GM12878 (cell line): Measurements from ENCODE around the gene GRM1. TPM values are rescaled to one million over a fixed set of nuclear protein-coding genes. Genes with fewer than 3 reads are reported as not detected.

Source experiments
- ATAC-seq: fragments of 200-7000 bp; cut with Tn5 transposase; 3 replicates; pipeline ENCODE4 v1.9.1; 2020; ENCODE audit warnings: mild to moderate bottlenecking, moderate library complexity
- BruUV-seq: library from RNA; stranded (reverse); fragments of 400-500 nt; replicated peaks from 2 replicates; lab custom pipeline; 2021; lab: Mats Ljungman, UMichigan
- CTCF ChIA-PET: fragments of 300-600 bp; sonication (Branson Sonifier 250); formaldehyde crosslinking; extraction: SDS; loops from one replicate; lab custom pipeline; 2021; ENCODE audit warnings: inconsistent platforms; lab: Yijun Ruan, JAX
- POLR2A ChIA-PET: fragments of 350-600 bp; formaldehyde crosslinking; extraction: SDS; loops from one replicate; lab custom pipeline; 2021; ENCODE audit warnings: inconsistent platforms; lab: Charles Lee
- RAD21 ChIA-PET: fragments of 300-600 bp; sonication (Branson Sonifier 250); formaldehyde crosslinking; loops from one replicate; lab custom pipeline; 2023; ENCODE audit warnings: antibody characterized with exemption; ENCODE audit not compliant: unreplicated experiment; lab: Charles Lee
- SMC1A ChIA-PET: fragments of 300-600 bp; sonication (Branson Sonifier 250); formaldehyde crosslinking; loops from one replicate; lab custom pipeline; 2023; ENCODE audit not compliant: unreplicated experiment, uncharacterized antibody; lab: Charles Lee
- DNase-seq: peaks from one replicate; pipeline ENCODE4 v3.0.0-alpha.2; 2011; ENCODE audit warnings: low read depth, low spot score
- FAIRE-seq: peaks from 3 replicates; lab custom pipeline; 2011; peaks lifted over from hg19 to GRCh38; lab: Jason Lieb, UNC
- H2AFZ ChIP-seq: 2 replicates; pipeline ENCODE4 v1.6.0; 2011; ENCODE audit warnings: low read depth, low read length, control low read depth; ENCODE audit not compliant: control insufficient read depth
- H3K27ac ChIP-seq: 2 replicates; pipeline ENCODE4 v1.5.1; 2011; ENCODE audit warnings: control low read depth; ENCODE audit not compliant: control insufficient read depth, insufficient read depth
- H3K27me3 ChIP-seq, 2 experiments: replicated peaks in 1 of 2; 2 replicates each; pipeline versions ENCODE4 v1.6.0 to v1.6.1; 2011; ENCODE audit warnings: low read length in 1 of 2; ENCODE audit not compliant: control insufficient read depth in 2 of 2, insufficient read depth in 2 of 2
- H3K36me3 ChIP-seq, 2 experiments: 2 replicates each; pipeline ENCODE4 v1.5.1; 2011; ENCODE audit warnings: low read length in 1 of 2; ENCODE audit not compliant: control insufficient read depth in 2 of 2, insufficient read depth in 2 of 2
- H3K4me1 ChIP-seq: 2 replicates; pipeline ENCODE4 v1.6.1; 2011; ENCODE audit warnings: mild to moderate bottlenecking, low read length, moderate library complexity, mixed read lengths; ENCODE audit not compliant: control insufficient read depth, insufficient read depth
- H3K4me2 ChIP-seq: 2 replicates; pipeline ENCODE4 v1.6.0; 2011; ENCODE audit warnings: control low read depth; ENCODE audit not compliant: control insufficient read depth, insufficient read depth
- H3K4me3 ChIP-seq: fragments of 200-600 bp; sonication (generic); 2 replicates; pipeline ENCODE4 v1.5.1; 2016
- H3K79me2 ChIP-seq: 2 replicates; pipeline ENCODE4 v1.6.0; 2011; ENCODE audit warnings: low read length; ENCODE audit not compliant: control insufficient read depth, insufficient read depth
- H3K9ac ChIP-seq: 2 replicates; pipeline ENCODE4 v1.8.0; 2011; ENCODE audit warnings: low read length, control low read depth, mixed read lengths; ENCODE audit not compliant: control insufficient read depth, insufficient read depth
- H3K9me3 ChIP-seq: replicated peaks from 3 replicates; pipeline ENCODE4 v1.5.1; 2011; ENCODE audit warnings: mild to moderate bottlenecking, low read length; ENCODE audit not compliant: control insufficient read depth, insufficient read depth
- H4K20me1 ChIP-seq: 2 replicates; pipeline ENCODE4 v1.6.0; 2011; ENCODE audit not compliant: control insufficient read depth, insufficient read depth
- BCL3 ChIP-seq: IDR thresholded peaks from 2 replicates; pipeline ENCODE4 v1.6.1; 2011; ENCODE audit warnings: borderline replicate concordance, low read depth, mild to moderate bottlenecking, moderate library complexity, low read length; ENCODE audit not compliant: insufficient read depth, poor library complexity, severe bottlenecking
- CBX5 ChIP-seq: sonication (generic); IDR thresholded peaks from 2 replicates; pipeline ENCODE4 v1.6.1; 2016; ENCODE audit warnings: low read depth, moderate library complexity, mild to moderate bottlenecking, inconsistent platforms
- CREM ChIP-seq: IDR thresholded peaks from 2 replicates; pipeline ENCODE4 v1.6.1; 2014; ENCODE audit warnings: antibody characterized with exemption, low read depth
- FOS ChIP-seq: IDR thresholded peaks from 3 replicates; pipeline ENCODE4 v1.6.1; 2011; ENCODE audit warnings: borderline replicate concordance; ENCODE audit not compliant: insufficient read length; ENCODE audit errors: extremely low read depth
- GATAD2B ChIP-seq: fragments of 450-650 bp; conservative IDR thresholded peaks from 2 replicates; pipeline ENCODE4 v1.6.1; 2017; ENCODE audit warnings: low read depth, mild to moderate bottlenecking, moderate library complexity
- IKZF1 ChIP-seq: fragments of 450-650 bp; conservative IDR thresholded peaks from 2 replicates; pipeline ENCODE4 v1.6.1; 2017; ENCODE audit warnings: antibody characterized with exemption, mild to moderate bottlenecking
- IRF4 ChIP-seq: IDR thresholded peaks from 2 replicates; pipeline ENCODE4 v1.6.1; 2011; ENCODE audit warnings: low read depth, low read length
- MEF2A ChIP-seq: IDR thresholded peaks from 2 replicates; pipeline ENCODE4 v1.6.1; 2011; ENCODE audit warnings: low read depth, mild to moderate bottlenecking, low read length, moderate library complexity; ENCODE audit not compliant: insufficient read depth
- MTA3 ChIP-seq: IDR thresholded peaks from 2 replicates; pipeline ENCODE4 v1.6.1; 2012; ENCODE audit warnings: low read length, inconsistent platforms, borderline replicate concordance
- PBX3 ChIP-seq: IDR thresholded peaks from 2 replicates; pipeline ENCODE4 v1.6.1; 2011; ENCODE audit warnings: mild to moderate bottlenecking, low read depth, low read length, moderate library complexity; ENCODE audit not compliant: insufficient replicate concordance
- POLR2AphosphoS2 ChIP-seq: IDR thresholded peaks from 2 replicates; pipeline ENCODE4 v1.6.1; 2011; ENCODE audit warnings: low read depth, mild to moderate bottlenecking, low read length, improper control_type of control experiment, moderate library complexity
- RUNX3 ChIP-seq: IDR thresholded peaks from 2 replicates; pipeline ENCODE4 v1.6.1; 2012; ENCODE audit warnings: low read length, inconsistent platforms
- TCF12 ChIP-seq: IDR thresholded peaks from 2 replicates; pipeline ENCODE4 v1.6.1; 2011; ENCODE audit warnings: low read depth, mild to moderate bottlenecking, low read length
- ZNF217 ChIP-seq: fragments of 450-650 bp; IDR thresholded peaks from 2 replicates; pipeline ENCODE4 v1.6.1; 2017; ENCODE audit warnings: antibody characterized with exemption, mild to moderate bottlenecking
- ZNF24 ChIP-seq: fragments of 450-650 bp; IDR thresholded peaks from 2 replicates; pipeline ENCODE4 v1.6.1; 2017; ENCODE audit warnings: antibody characterized with exemption, mild to moderate bottlenecking
- ZNF274 ChIP-seq: IDR thresholded peaks from one replicate; pipeline ENCODE4 v1.8.0; 2011; ENCODE audit not compliant: insufficient read length, insufficient read depth
- ZNF687 ChIP-seq: fragments of 450-650 bp; IDR thresholded peaks from 2 replicates; pipeline ENCODE4 v1.6.1; 2017; ENCODE audit warnings: mild to moderate bottlenecking, moderate library complexity
- ZZZ3 ChIP-seq: IDR thresholded peaks from 2 replicates; pipeline ENCODE4 v1.6.1; 2011; ENCODE audit warnings: low read depth; ENCODE audit not compliant: control insufficient read depth, insufficient read length
- WGBS: methylation state at CpG from one replicate; pipeline ENCODE4 v1.1.6; 2016; ENCODE audit warnings: low lambda C conversion rate; ENCODE audit not compliant: insufficient replicate concordance, insufficient coverage; ENCODE audit errors: missing lambda C conversion rate; 5-methylcytosine and 5-hydroxymethylcytosine counted together
- in situ Hi-C: fragments of 300-500 bp; cut with MboI; formaldehyde crosslinking; loops from 9 replicates; pipeline ENCODE4 v1.14.3; 2018; ENCODE audit warnings: mixed read lengths
- intact Hi-C: fragments of 100-400 bp; cut with micrococcal nuclease; formaldehyde crosslinking; loops from one replicate; pipeline ENCODE4 v1.14.2; 2022; ENCODE audit not compliant: unreplicated experiment
- polyA plus RNA-seq, 11 experiments: library from polyadenylated mRNA; depleted of rRNA in 4 of 11; unstranded in 6 of 11; stranded (reverse) in 5 of 11; fragments of >200 nt; fragmentation: Nextera tagmentation in 4 of 11; fragmentation: Illumina TruSeq in 1 of 11; extraction: Ambion mirVana in 4 of 11; extraction: Trizol in 1 of 11; gene quantifications; 1 replicate in 1 of 11; 2 replicates in 10 of 11; pipeline versions ENCODE4 v1.2.1 to v1.2.3, GENCODE V29; 2011 to 2016; ENCODE audit warnings: inconsistent platforms in 2 of 11, missing spikeins in 2 of 11, low read depth in 1 of 11
- total RNA-seq, 4 experiments: library from RNA; depleted of rRNA in 3 of 4; stranded (reverse); fragments of >200 nt in 3 of 4; fragmentation: Illumina TruSeq in 1 of 4; extraction: Trizol in 1 of 4; gene quantifications; 2 replicates each; pipeline versions ENCODE4 v1.2.1 to v1.2.3, GENCODE V29; 2013 to 2021

The GRM1 gene
- total and polyA plus RNA-seq, 10 of the 15 experiments (the other 5 are each of a cell fraction or from before 2014, with no cell fraction given): 0.04 TPM; not detected in 9

- H3K4me3 ChIP-seq: no peak overlapping the region
- no peaks in the 10 kb centered on the region for H3K36me3 ChIP-seq
- intact Hi-C loops: no loop called here
- DNase-seq (no peak), FAIRE-seq (no peak), ATAC-seq (no peak)
- H3K27me3 ChIP-seq: no peaks in the 10 kb centered on the region
- H3K79me2 ChIP-seq: no peaks in the 10 kb centered on the region
- no peak overlapping the region for H2AFZ ChIP-seq
- peaks cover 11% of the 10 kb centered on the region for H3K4me1 ChIP-seq
- H3K4me2 ChIP-seq: no peak overlapping the region
- RAD21 ChIA-PET: no interaction called here
- CTCF ChIA-PET: no interaction called here
- TF ChIP-seq MEF2A (no peak), BCL3 (no peak), IKZF1 (no peak), POLR2AphosphoS2 (no peak), MTA3 (no peak), TCF12 (no peak), GATAD2B (no peak), ZNF274 (no peak), ZNF687 (no peak), CBX5 (no peak), ZNF217 (no peak), ZZZ3 (no peak), PBX3 (no peak), CREM (no peak), ZNF24 (no peak), FOS (no peak), IRF4 (no peak), RUNX3 (no peak)
- POLR2A ChIA-PET: no interaction called here
- no peak overlapping the region for H3K9ac ChIP-seq
- 0% methylated on average over 4 of the region's 4 CpGs for WGBS
- no peaks in the 10 kb centered on the region for H4K20me1 ChIP-seq
- in situ Hi-C loops: no loop called here
- H3K9me3 ChIP-seq: no peaks in the 10 kb centered on the region
- no TSS peak for BruUV-seq
- SMC1A ChIA-PET: interaction anchor here (1.1 kb wide), 1 partner anchor 40 kb away, joined by 3 read pairs; no protein-coding TSS in a partner anchor
- H3K27ac ChIP-seq: no peak overlapping the region
These were observed 326.7 kb downstream of the GRM1 start for GRCh38 chr6:146355521-146356100.
